CD4-positive, alpha-beta T cell treated with Interleukin-15 for 4 hours (primary cell): ENCODE results near the gene NDUFA12.
A peak's percentile ranks its signal among the peaks of the same experiment; 100 is the strongest.

Source experiments
- DNase-seq: peaks from one replicate; pipeline ENCODE4 v3.0.0-alpha.2; 2020; ENCODE audit warnings: low spot score

The NDUFA12 gene

GRCh38 chr12:94980577-94980976, 22.9 kb downstream of the NDUFA12 start:
- DNase-seq, result no peak

DNA sequence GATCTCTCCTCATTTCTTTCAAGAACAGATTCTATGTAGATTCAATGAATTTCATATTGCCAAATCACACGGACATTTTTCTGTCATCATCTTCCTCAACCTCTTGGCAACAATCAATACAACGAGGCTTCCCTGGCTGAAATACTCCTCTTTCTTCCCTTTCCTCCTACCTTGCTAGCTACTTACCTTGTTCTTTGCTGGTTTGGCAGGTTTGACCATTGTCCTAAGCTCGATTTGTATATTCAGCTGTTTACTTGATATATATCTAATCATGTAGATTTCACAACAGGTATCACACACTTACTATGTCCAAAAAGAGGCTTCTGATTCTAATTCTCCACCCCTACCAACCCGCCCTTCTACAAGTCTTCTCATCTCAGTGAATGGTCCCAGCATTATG, 23.6 kb downstream of the NDUFA12 start:
- DNase-seq, result no peak

DNA sequence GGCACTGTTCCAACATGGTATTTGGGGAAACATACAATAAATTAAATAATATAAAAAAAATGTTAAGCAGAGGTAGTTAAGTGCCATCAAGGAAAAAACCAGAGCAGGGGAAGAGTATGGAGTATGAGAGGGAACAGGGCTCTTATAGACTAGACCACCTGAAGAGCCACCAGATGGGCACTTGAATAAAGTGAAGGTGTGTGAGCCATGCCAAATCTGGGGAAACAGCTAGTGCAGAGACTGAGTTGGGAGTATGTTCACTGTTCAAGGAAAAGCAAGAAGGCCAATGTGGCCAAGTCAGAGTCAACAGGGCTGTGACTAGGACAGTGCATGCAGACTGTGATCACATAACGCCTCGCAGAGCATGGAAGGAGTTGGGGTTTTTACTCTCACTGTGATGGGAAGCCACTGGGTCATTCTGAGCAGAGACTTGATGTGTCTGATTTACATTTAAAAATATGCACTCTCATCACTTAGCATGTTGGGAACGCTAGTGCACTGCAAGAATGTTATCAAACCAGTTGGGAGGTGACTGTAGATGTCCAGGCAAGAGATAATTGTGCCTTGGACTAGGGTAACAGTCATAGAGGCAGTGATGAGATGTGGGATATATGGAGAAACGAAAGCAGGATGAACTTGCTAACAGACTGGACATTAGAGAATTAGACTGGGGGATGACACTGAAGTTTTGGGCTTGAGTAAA, 25.6 kb downstream of the NDUFA12 start:
- DNase-seq, result no peak

- no peak for DNase-seq
These were observed 30.3 kb downstream of the NDUFA12 start for GRCh38 chr12:94973221-94973620.

- DNase-seq, result no peak
These were observed 30.7 kb downstream of the NDUFA12 start for GRCh38 chr12:94972795-94973194.

DNA sequence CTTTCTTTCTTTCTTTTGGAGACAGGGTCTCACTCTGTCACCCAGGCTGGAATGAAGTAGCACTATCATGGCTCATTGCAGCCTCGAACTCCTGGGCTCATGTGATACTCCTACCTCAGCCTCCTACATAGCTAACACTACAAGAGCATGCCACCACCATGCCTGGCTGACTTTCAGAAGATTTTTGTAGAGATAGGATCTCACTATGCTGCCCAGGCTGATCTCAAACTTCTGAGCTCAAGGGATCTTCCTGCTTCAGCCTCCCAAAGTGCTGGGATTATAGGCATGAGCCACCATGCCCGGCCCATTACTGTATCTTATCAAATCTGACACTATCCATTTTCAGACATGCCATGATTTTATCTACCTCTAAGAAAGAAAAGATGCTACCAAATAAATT, 31.6 kb downstream of the NDUFA12 start:
- DNase-seq, result no peak

GRCh38 chr12:94970560-94970959, 32.9 kb downstream of the NDUFA12 start:
- DNase-seq, result no peak

- no peak for DNase-seq
These were observed 34.1 kb downstream of the NDUFA12 start for GRCh38 chr12:94969424-94969823.

- no peak for DNase-seq
These were observed 37.4 kb downstream of the NDUFA12 start for GRCh38 chr12:94965982-94966630.

- DNase-seq, result no peak
These were observed 39.8 kb downstream of the NDUFA12 start for GRCh38 chr12:94963649-94964048.

- no peak for DNase-seq
These were observed 40.8 kb downstream of the NDUFA12 start for GRCh38 chr12:94962670-94963069.

DNA sequence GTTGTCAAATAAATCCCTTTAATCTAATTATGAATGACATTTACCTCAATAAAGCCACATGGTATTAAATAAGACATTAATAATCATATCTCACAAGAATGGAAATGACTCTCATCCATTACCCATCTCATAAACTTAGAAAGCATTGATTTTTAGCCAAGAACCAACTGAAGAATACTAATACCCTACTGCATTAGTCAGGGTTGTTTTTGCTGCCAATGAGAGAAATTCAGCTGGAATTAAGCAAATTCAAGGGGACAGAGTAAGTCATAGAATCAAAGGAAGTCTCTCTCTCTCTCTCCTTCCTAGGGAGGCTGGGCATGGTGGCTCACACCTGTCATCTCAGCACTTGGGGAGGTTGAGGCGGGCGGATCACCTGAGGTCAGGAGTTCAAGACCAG, 41.6 kb downstream of the NDUFA12 start:
- DNase-seq, result no peak

GRCh38 chr12:94961256-94961824, 42.2 kb downstream of the NDUFA12 start:
- DNase-seq, result no peak

- no peak for DNase-seq
These were observed 46.5 kb downstream of the NDUFA12 start for GRCh38 chr12:94957006-94957405.

- DNase-seq, result no peak
These were observed 48.4 kb downstream of the NDUFA12 start for GRCh38 chr12:94954948-94955592.

DNA sequence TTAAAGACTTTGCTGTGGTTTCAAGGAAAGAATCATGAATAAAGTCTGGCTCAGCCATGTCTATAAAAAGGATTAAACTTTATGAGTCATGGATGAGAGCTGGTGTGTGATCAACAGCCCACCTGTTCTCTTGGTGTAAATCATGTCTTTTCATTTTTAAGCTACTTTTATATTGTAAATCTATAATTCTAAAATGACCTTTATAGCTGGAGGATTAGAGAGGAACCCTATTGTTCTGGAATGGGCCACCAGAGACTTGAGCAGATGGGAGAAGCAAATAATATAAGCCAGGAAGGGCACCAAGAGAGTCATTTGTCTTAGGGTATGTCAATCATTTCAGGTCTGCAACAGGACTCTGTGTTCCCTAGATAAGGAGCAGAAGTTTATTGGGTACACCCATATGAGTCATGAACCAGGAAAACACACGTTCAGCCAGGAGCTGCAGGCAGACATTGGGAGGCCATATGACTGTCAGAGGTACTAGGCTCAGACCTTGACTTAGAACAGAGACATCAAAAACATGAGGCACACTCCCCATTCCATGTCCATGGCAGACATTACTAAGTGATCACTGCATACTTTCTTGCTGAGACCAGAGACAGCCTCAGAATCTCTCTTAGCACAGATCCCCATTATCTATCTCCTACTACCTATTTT, 49.3 kb downstream of the NDUFA12 start:
- no peak for DNase-seq

GRCh38 chr12:94952325-94952724, 51.2 kb downstream of the NDUFA12 start:
- no peak for DNase-seq

DNA sequence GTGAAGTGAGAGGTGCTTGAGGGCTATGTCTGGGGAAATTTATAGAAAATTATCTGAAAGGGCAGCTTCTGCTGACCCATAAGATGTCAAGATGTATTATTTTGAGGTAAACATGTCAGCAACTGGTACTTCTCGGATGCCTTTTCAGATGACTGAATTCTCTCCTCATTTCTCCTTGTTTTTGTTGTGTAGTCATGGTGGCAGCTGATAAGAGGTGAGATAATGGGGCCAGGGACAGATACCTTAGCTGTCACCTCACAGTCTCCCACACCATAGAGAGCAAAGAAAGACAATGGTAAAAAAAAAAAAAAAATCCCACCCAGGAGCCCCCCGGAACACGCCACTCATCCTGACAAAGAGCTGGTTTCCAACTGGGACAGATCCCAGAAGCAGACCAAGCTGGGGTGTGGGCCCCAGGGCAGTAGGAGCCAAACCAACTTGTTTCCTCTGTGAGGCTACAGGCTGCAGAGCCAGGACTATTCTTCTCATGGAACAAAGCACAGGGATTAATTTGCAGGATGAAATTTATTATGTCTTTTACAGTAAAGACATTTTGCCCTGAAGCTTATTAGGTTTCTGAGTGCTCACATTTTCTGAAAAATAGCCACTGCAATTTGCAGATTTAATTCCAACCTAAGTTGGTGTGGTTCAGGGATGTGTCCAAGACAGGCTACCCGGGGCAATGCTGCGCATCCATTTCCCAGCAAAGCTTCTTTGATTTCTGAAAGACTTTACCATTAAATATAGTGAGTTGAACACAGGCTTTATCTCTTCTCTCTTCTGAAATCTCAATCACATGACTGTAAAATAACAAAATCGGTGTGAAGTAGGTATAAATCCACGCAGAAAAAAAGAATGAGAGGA, 52.2 kb downstream of the NDUFA12 start:
- no peak for DNase-seq

DNA sequence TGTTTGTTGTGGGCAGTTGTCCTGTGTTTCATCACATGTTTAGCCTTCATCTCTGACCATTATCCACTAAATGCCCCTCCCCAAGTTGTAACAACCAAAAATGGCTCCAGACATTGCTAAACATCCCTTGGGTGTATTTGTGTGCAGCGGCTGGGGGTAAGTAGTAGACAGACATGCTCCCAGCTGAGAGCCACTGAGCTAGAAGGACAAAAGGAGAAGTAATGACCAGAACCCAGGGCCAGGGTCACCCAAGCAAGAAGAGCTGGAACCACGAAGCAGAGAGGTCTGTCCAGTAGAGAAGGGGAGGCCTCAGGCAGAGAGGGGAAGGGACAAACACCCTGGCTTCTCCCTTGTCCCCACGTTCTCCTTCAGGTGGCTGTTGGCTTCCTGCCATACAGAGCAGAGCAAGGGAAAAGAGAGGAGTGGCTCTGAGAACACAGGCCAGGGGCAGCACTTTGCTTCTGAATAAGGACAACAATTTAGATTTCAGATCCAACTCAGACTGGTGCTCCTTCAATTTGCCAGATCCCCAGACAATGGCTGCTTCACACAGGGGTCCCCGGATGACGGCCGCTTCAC, 55.2 kb downstream of the NDUFA12 start:
- no peak for DNase-seq

DNA sequence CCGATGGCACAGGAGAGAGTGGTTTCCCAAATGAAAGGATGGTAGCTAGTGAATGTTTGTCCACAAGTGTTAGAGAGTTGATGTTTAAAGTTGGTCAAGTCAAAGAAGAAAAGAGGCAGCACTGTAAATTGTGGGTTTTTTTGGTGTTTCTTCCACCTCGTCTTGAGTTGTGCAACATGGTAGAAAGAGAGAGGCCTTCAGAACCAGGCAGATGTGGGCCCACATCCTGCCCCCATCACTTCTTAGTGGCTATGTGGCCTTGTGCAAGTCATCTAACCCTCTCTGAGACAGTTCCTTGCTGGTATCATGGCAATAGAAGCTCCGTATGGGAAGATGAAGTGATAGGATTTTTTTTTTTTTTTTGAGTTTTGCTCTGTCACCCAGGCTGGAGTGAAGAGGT, 60.8 kb downstream of the NDUFA12 start:
- DNase-seq, result no peak

GRCh38 chr12:94941440-94941862, 62.0 kb downstream of the NDUFA12 start:
- DNase-seq, result peak; percentile 38
